ENCODE data around the gene SHISA9. TPM values are rescaled to one million over a fixed set of nuclear protein-coding genes. Genes with fewer than 3 reads are reported as not detected.

SHISA9 gene
- polyA plus RNA-seq, 1 of the 3 experiments (the other 2 are of a cell fraction), result 0.02 TPM

- Histone ChIP-seq H3K9ac (no peak overlapping the region), H3K79me2 (ENCODE audit: insufficient read depth) (no peaks in the 10 kb centered on the region), H3K27ac (ENCODE audit: low read depth in 2 of 2, low read length in 1 of 2) (no peak overlapping the region), H3F3A (replicated peaks; ENCODE audit: insufficient read depth) (no peaks in the 10 kb centered on the region), H3K9me3 (no peaks in the 10 kb centered on the region), H2AFZ (ENCODE audit: low read depth) (no peak overlapping the region), H3K4me2 (no peak overlapping the region), H3K4me3 (ENCODE audit: low read depth in 2 of 2, low read length in 1 of 2) (no peak overlapping the region), H3K9me2 (no peaks in the 10 kb centered on the region), H4K20me1 (ENCODE audit: insufficient read depth) (no peaks in the 10 kb centered on the region), H3K27me3 (ENCODE audit: insufficient read depth) (no peaks in the 10 kb centered on the region), H3K36me3 (replicated peaks in 1 of 2; ENCODE audit: control insufficient read depth in 1 of 2, insufficient read depth in 2 of 2, low read length in 1 of 2) (no peaks in the 10 kb centered on the region), H3K4me1 (ENCODE audit: control insufficient read depth in 1 of 2, insufficient read depth in 2 of 2, low read depth in 1 of 2, low read length in 1 of 2) (no peaks in the 10 kb centered on the region)
- DNase-seq, result no peak
- POLR2A ChIA-PET, result no interaction called here
- WGBS (ENCODE audit: low lambda C conversion rate), result 0% methylated on average over 4 of the region's 4 CpGs
- CTCF ChIA-PET, result interaction anchor here (0.9 kb wide), 1 partner anchor 15 kb away, joined by 3 read pairs; no protein-coding TSS in a partner anchor
- no peak for TF ChIP-seq GABPA (IDR thresholded peaks at IDR 0.05; ENCODE audit: low read depth)
- no peak for TF ChIP-seq PBX3 (IDR thresholded peaks at IDR 0.05)
- TF ChIP-seq REST (IDR thresholded peaks at IDR 0.05; ENCODE audit: low read depth, low read length), result no peak
- TF ChIP-seq RAD21 (IDR thresholded peaks at IDR 0.05; ENCODE audit: low read length), result no peak
- TF ChIP-seq USF2 (IDR thresholded peaks at IDR 0.05; ENCODE audit: borderline replicate concordance, low read depth, low read length), result no peak
- TF ChIP-seq EZH2phosphoT487 (IDR thresholded peaks at IDR 0.05; ENCODE audit: borderline replicate concordance, low read depth), result no peak
- no peak for TF ChIP-seq YY1 (IDR thresholded peaks at IDR 0.05; ENCODE audit: low read depth)
Measured at GRCh38 chr16:13153696-13154095, 252.3 kb downstream of the SHISA9 start.

GRCh38 chr16:13154799-13155198 lies 253.4 kb downstream of the SHISA9 start:
- DNase-seq, result no peak

More at GRCh38 chr16:13154799-13155198, 253.4 kb downstream of the SHISA9 start:
- 0% methylated on average over 2 of the region's 2 CpGs for WGBS (ENCODE audit: low lambda C conversion rate)
- H3F3A ChIP-seq (replicated peaks; ENCODE audit: insufficient read depth), result no peaks in the 10 kb centered on the region
- H3K79me2 ChIP-seq (ENCODE audit: insufficient read depth), result no peaks in the 10 kb centered on the region
- no peaks in the 10 kb centered on the region for H3K36me3 ChIP-seq (replicated peaks in 1 of 2; ENCODE audit: control insufficient read depth in 1 of 2, insufficient read depth in 2 of 2, low read length in 1 of 2)
- H3K9me2 ChIP-seq, result no peaks in the 10 kb centered on the region
- no peak overlapping the region for H3K4me3 ChIP-seq (ENCODE audit: low read depth in 2 of 2, low read length in 1 of 2)
- H3K27me3 ChIP-seq (ENCODE audit: insufficient read depth), result no peaks in the 10 kb centered on the region
- no peak overlapping the region for H2AFZ ChIP-seq (ENCODE audit: low read depth)
- H4K20me1 ChIP-seq (ENCODE audit: insufficient read depth), result no peaks in the 10 kb centered on the region
- ChIA-PET CTCF (no interaction called here), POLR2A (no interaction called here)
- no peak overlapping the region for H3K4me2 ChIP-seq
- no peaks in the 10 kb centered on the region for H3K4me1 ChIP-seq (ENCODE audit: control insufficient read depth in 1 of 2, insufficient read depth in 2 of 2, low read depth in 1 of 2, low read length in 1 of 2)
- no peaks in the 10 kb centered on the region for H3K9me3 ChIP-seq
- TF ChIP-seq JUND (IDR thresholded peaks at IDR 0.05), result no peak
- no peak for TF ChIP-seq CHD2 (IDR thresholded peaks at IDR 0.05; ENCODE audit: low read length, partially characterized antibody)
- TF ChIP-seq RCOR1 (IDR thresholded peaks at IDR 0.05; ENCODE audit: low read length), result no peak
- no peak for TF ChIP-seq ZBTB33 (IDR thresholded peaks at IDR 0.05; ENCODE audit: borderline replicate concordance, low read depth)
- no peak for TF ChIP-seq TAF1 (IDR thresholded peaks at IDR 0.05; ENCODE audit: borderline replicate concordance, low read depth, low read length)
- no peak for TF ChIP-seq RAD21 (IDR thresholded peaks at IDR 0.05; ENCODE audit: low read length)
- TF ChIP-seq YY1 (IDR thresholded peaks at IDR 0.05; ENCODE audit: low read depth), result no peak
- TF ChIP-seq NFIC (IDR thresholded peaks at IDR 0.05; ENCODE audit: borderline replicate concordance), result no peak
- no peak overlapping the region for H3K27ac ChIP-seq (ENCODE audit: low read depth in 2 of 2, low read length in 1 of 2)
- H3K9ac ChIP-seq, result no peak overlapping the region

Data from SK-N-SH (cell line).